HUES64 (cell line): Measurements from ENCODE around the gene ULK3.
A peak's percentile ranks its signal among the peaks of the same experiment; 100 is the strongest.

Source experiments
- H3K27ac ChIP-seq: 2 replicates; pipeline ENCODE4 v1.7.0; 2013; ENCODE audit warnings: low read depth, low read length, inconsistent platforms
- H3K27me3 ChIP-seq: 2 replicates; pipeline ENCODE4 v1.6.1; 2013; ENCODE audit warnings: mild to moderate bottlenecking, low read length; ENCODE audit not compliant: insufficient read depth
- H3K36me3 ChIP-seq: 2 replicates; pipeline ENCODE4 v1.6.1; 2013; ENCODE audit warnings: mild to moderate bottlenecking, low read length; ENCODE audit not compliant: insufficient read depth
- H3K4me1 ChIP-seq: 2 replicates; pipeline ENCODE4 v1.6.1; 2013; ENCODE audit warnings: mild to moderate bottlenecking, low read length, moderate library complexity; ENCODE audit not compliant: insufficient read depth
- H3K4me3 ChIP-seq: 2 replicates; pipeline ENCODE4 v1.5.1; 2013; ENCODE audit warnings: mild to moderate bottlenecking, low read length, moderate library complexity
- H3K9ac ChIP-seq: 2 replicates; pipeline ENCODE4 v1.6.1; 2013; ENCODE audit warnings: mild to moderate bottlenecking, low read depth, low read length
- H3K9me3 ChIP-seq: 2 replicates; pipeline ENCODE4 v1.6.1; 2013; ENCODE audit warnings: low read depth, low read length; ENCODE audit not compliant: insufficient read depth
- WGBS: fragments of 150-250, 120-280 bp; methylation state at CpG from one replicate; pipeline ENCODE4 v1.1.7; 2013; ENCODE audit warnings: missing lambda C conversion rate; 5-methylcytosine and 5-hydroxymethylcytosine counted together

Gene ULK3

GRCh38 chr15:74854453-74855022 is 11.6 kb upstream of the ULK3 start:
- H3K36me3 ChIP-seq, result peaks cover 48% of the 10 kb centered on the region
- H3K4me3 ChIP-seq, result no peak overlapping the region
- 93% methylated on average over 13 of the region's 13 CpGs for WGBS
- H3K4me1 ChIP-seq, result no peaks in the 10 kb centered on the region
- no peak overlapping the region for H3K27ac ChIP-seq
- H3K27me3 ChIP-seq, result no peaks in the 10 kb centered on the region
- H3K9me3 ChIP-seq, result no peaks in the 10 kb centered on the region
- H3K9ac ChIP-seq, result no peak overlapping the region

- Histone ChIP-seq H3K4me3 (no peak overlapping the region), H3K36me3 (peaks cover 62% of the 10 kb centered on the region), H3K9me3 (no peaks in the 10 kb centered on the region), H3K4me1 (no peaks in the 10 kb centered on the region), H3K9ac (no peak overlapping the region), H3K27ac (no peak overlapping the region), H3K27me3 (no peaks in the 10 kb centered on the region)
- WGBS, result 95% methylated on average over 7 of the region's 7 CpGs
Observed at GRCh38 chr15:74851960-74852359, 9.0 kb upstream of the ULK3 start.

- no peak overlapping the region for H3K27ac ChIP-seq
- H3K4me1 ChIP-seq, result no peaks in the 10 kb centered on the region
- peaks cover 59% of the 10 kb centered on the region for H3K36me3 ChIP-seq
- H3K4me3 ChIP-seq, result no peak overlapping the region
- no peaks in the 10 kb centered on the region for H3K9me3 ChIP-seq
- WGBS, result 96% methylated on average over 4 of the region's 4 CpGs
- H3K9ac ChIP-seq, result no peak overlapping the region
- no peaks in the 10 kb centered on the region for H3K27me3 ChIP-seq
Observed at GRCh38 chr15:74850393-74850792, 7.4 kb upstream of the ULK3 start.

- no peak overlapping the region for H3K9ac ChIP-seq
- peaks cover 45% of the 10 kb centered on the region for H3K36me3 ChIP-seq
- peaks cover 12% of the 10 kb centered on the region; the same call in 1 of the 2 replicates for H3K4me1 ChIP-seq
- WGBS, result 95% methylated on average over 3 of the region's 3 CpGs
- no peaks in the 10 kb centered on the region for H3K9me3 ChIP-seq
- no peak overlapping the region for H3K27ac ChIP-seq
- no peaks in the 10 kb centered on the region for H3K27me3 ChIP-seq
- H3K4me3 ChIP-seq, result no peak overlapping the region
Observed at GRCh38 chr15:74847432-74847831, 4.5 kb upstream of the ULK3 start.

GRCh38 chr15:74845581-74845980 is 2.6 kb upstream of the ULK3 start:
- H3K27ac ChIP-seq, result no peak overlapping the region
- WGBS, result 91% methylated on average over 4 of the region's 4 CpGs
- no peaks in the 10 kb centered on the region for H3K9me3 ChIP-seq
- no peaks in the 10 kb centered on the region for H3K27me3 ChIP-seq
- H3K9ac ChIP-seq, result no peak overlapping the region
- H3K4me1 ChIP-seq, result peaks cover 19% of the 10 kb centered on the region; the same call in 1 of the 2 replicates
- no peak overlapping the region for H3K4me3 ChIP-seq
- H3K36me3 ChIP-seq, result peaks cover 30% of the 10 kb centered on the region

GRCh38 chr15:74845208-74845568 is 2.2 kb upstream of the ULK3 start:
- H3K36me3 ChIP-seq, result peaks cover 29% of the 10 kb centered on the region
- WGBS, result 89% methylated on average over 5 of the region's 5 CpGs
- no peak overlapping the region for H3K9ac ChIP-seq
- no peaks in the 10 kb centered on the region for H3K27me3 ChIP-seq
- no peak overlapping the region for H3K27ac ChIP-seq
- H3K9me3 ChIP-seq, result no peaks in the 10 kb centered on the region
- H3K4me1 ChIP-seq, result peaks cover 19% of the 10 kb centered on the region; the same call in 1 of the 2 replicates
- H3K4me3 ChIP-seq, result no peak overlapping the region

- H3K27ac ChIP-seq, result no peak overlapping the region
- H3K4me1 ChIP-seq, result peaks cover 19% of the 10 kb centered on the region; the same call in 1 of the 2 replicates
- peaks cover 23% of the 10 kb centered on the region for H3K36me3 ChIP-seq
- no peaks in the 10 kb centered on the region for H3K9me3 ChIP-seq
- H3K4me3 ChIP-seq, result 0 out of 2 replicates have a peak overlapping the region, but pooled peaks have one; percentile 14
- 87% methylated on average over 10 of the region's 12 CpGs for WGBS
- H3K9ac ChIP-seq, result peak overlapping the region; percentile 97; the same call in 1 of the 2 replicates
- no peaks in the 10 kb centered on the region for H3K27me3 ChIP-seq
Observed at GRCh38 chr15:74844319-74845207, 1.6 kb upstream of the ULK3 start.

- Histone ChIP-seq H3K9ac (peak overlapping the region; percentile 97), H3K27me3 (no peaks in the 10 kb centered on the region), H3K27ac (no peak overlapping the region; the same call in 1 of the 2 replicates), H3K4me3 (peak overlapping the region; percentile 76), H3K4me1 (peaks cover 19% of the 10 kb centered on the region; the same call in 1 of the 2 replicates), H3K9me3 (no peaks in the 10 kb centered on the region), H3K36me3 (peaks cover 23% of the 10 kb centered on the region)
- 86% methylated on average over 9 of the region's 12 CpGs for whole genome bisulfite sequencing
Observed at GRCh38 chr15:74843891-74844299, 939 bp upstream of the ULK3 start.

- H3K4me3 ChIP-seq, result peak overlapping the region; percentile 76
- peaks cover 19% of the 10 kb centered on the region for H3K36me3 ChIP-seq
- H3K9me3 ChIP-seq, result no peaks in the 10 kb centered on the region
- H3K4me1 ChIP-seq, result peaks cover 19% of the 10 kb centered on the region; the same call in 1 of the 2 replicates
- 20% methylated on average over 16 of the region's 18 CpGs for WGBS
- H3K27me3 ChIP-seq, result no peaks in the 10 kb centered on the region
- H3K27ac ChIP-seq, result peak overlapping the region; percentile 88
- peak overlapping the region; percentile 97 for H3K9ac ChIP-seq
Observed at GRCh38 chr15:74843445-74843828, 481 bp upstream of the ULK3 start.

GRCh38 chr15:74841891-74842373 is 1.0 kb downstream of the ULK3 start:
- Histone ChIP-seq H3K27ac (no peak overlapping the region), H3K9ac (peak overlapping the region; percentile 32), H3K4me3 (peak overlapping the region; percentile 76), H3K36me3 (peaks cover 11% of the 10 kb centered on the region; the same call in 1 of the 2 replicates), H3K27me3 (no peaks in the 10 kb centered on the region), H3K4me1 (peaks cover 19% of the 10 kb centered on the region; the same call in 1 of the 2 replicates), H3K9me3 (no peaks in the 10 kb centered on the region)
- WGBS, result 87% methylated on average over 14 of the region's 14 CpGs
